ENCODE measurements around the gene RAB6B. TPM values are rescaled to one million over a fixed set of nuclear protein-coding genes. Genes with fewer than 3 reads are reported as not detected.

RAB6B gene
- 1 to 10 TPM; 3.3 to 5.1 TPM for total RNA-seq
- polyA plus RNA-seq, result 1 to 10 TPM; 1.8 to 3.0 TPM
- long read RNA-seq, donor 1, full-length matches to known transcripts, result 1 of 1 reads
- long read RNA-seq, donor 1, partial matches to known transcripts, result 0 of 1 reads
- long read RNA-seq, donor 1, other reads (novel, unspliced or antisense), result 0 of 1 reads
- long read RNA-seq, donor 2, full-length matches to known transcripts, result 2 of 2 reads
- long read RNA-seq, donor 2, partial matches to known transcripts, result 0 of 2 reads
- long read RNA-seq, donor 2, other reads (novel, unspliced or antisense), result 0 of 2 reads
- long read RNA-seq, donor 3, full-length matches to known transcripts, result 2 of 2 reads
- long read RNA-seq, donor 3, partial matches to known transcripts, result 0 of 2 reads
- long read RNA-seq, donor 3, other reads (novel, unspliced or antisense), result 0 of 2 reads
- long read RNA-seq, donor 4, result 0 reads
- long read RNA-seq, donor 5, full-length matches to known transcripts, result 2 of 2 reads
- long read RNA-seq, donor 5, partial matches to known transcripts, result 0 of 2 reads
- long read RNA-seq, donor 5, other reads (novel, unspliced or antisense), result 0 of 2 reads

DNA sequence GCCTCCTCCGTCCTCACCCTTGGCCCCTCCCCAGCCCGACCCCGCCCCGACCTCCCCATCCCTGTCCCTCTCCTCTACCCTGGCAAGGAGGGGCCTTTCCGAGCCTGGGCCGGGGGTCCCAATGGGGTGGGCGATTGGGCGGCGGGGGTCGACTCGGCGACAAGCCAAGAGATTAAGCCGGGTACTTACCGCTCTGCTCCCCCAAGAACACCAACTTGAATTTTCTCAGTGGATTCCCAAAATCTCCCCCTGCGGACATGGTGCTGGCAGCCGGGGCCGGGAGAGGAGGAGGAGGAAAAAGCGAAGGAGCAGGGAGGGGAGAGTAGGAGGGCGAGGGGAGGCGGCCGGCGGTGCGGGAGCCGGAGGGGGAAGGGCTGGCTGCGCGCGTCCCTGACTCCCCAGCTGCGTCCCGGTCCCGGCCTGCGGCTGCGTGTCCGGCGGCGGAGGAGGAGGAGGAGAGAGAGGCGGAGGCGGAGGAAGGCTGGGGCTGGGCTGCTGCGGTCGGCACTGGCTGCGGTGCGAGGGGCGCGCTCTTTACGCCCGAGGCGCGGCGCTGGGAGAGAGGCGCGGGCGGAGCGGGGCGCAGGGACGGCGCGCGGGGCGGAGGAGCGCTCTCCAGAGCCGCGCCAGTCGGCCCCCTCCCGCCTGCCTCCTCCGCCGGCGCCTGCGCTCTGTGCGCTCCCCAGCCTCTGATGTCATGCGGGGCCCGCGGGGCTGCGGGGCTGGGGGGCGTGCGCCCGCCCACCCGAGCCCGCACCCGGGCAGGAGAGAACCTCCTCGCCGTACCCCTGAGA is at the start of gene RAB6B:
RAB6B (minus strand) TSS at position 675 of the 794 bp plus-strand sequence; CDS start at position 259, 416 bp downstream.
- peak; percentile 69 to 72 (median 71) for DNase-seq
- H3K27me3 ChIP-seq (ENCODE audit: control insufficient read depth in 3 of 3, insufficient read depth in 3 of 3, low read length in 2 of 3), result peaks cover 0 to 13% (median 10%) of the 10 kb centered on the region in 3 donors
- H3K27ac ChIP-seq (ENCODE audit: low read depth in 1 of 2, low read length in 1 of 2), result no peak within 1 kb of the TSS
- peak; percentile 42 for ATAC-seq (ENCODE audit: insufficient read depth, low FRiP score)
- H3K36me3 ChIP-seq (ENCODE audit: control insufficient read depth in 4 of 4, insufficient read depth in 4 of 4, low read length in 4 of 4), result no peaks in the 10 kb centered on the region
- WGBS, 2 donors, result 0 to 1% methylated on average over 55 to 80 of the region's 80 CpGs
- H3K9ac ChIP-seq (ENCODE audit: insufficient read depth in 1 of 2, low read length in 2 of 2), result peak within 1 kb of the TSS; percentile 73 to 91
- TF ChIP-seq, protein P1, sequence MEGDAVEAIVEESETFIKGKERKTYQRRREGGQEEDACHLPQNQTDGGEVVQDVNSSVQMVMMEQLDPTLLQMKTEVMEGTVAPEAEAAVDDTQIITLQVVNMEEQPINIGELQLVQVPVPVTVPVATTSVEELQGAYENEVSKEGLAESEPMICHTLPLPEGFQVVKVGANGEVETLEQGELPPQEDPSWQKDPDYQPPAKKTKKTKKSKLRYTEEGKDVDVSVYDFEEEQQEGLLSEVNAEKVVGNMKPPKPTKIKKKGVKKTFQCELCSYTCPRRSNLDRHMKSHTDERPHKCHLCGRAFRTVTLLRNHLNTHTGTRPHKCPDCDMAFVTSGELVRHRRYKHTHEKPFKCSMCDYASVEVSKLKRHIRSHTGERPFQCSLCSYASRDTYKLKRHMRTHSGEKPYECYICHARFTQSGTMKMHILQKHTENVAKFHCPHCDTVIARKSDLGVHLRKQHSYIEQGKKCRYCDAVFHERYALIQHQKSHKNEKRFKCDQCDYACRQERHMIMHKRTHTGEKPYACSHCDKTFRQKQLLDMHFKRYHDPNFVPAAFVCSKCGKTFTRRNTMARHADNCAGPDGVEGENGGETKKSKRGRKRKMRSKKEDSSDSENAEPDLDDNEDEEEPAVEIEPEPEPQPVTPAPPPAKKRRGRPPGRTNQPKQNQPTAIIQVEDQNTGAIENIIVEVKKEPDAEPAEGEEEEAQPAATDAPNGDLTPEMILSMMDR (IDR thresholded peaks at IDR 0.05; ENCODE audit: control extremely low read depth, extremely low read depth), result no peak
- H3K9me3 ChIP-seq (ENCODE audit: control insufficient read depth in 4 of 4, insufficient read depth in 3 of 4, low read length in 3 of 4), result no peaks in the 10 kb centered on the region
- H3K4me1 ChIP-seq (ENCODE audit: control insufficient read depth in 5 of 5, insufficient read depth in 5 of 5, low read length in 5 of 5), result peaks cover 0 to 14% (median 4%) of the 10 kb centered on the region in 5 donors
- H3K4me3 ChIP-seq, result peak within 1 kb of the TSS; percentile 71

DNA sequence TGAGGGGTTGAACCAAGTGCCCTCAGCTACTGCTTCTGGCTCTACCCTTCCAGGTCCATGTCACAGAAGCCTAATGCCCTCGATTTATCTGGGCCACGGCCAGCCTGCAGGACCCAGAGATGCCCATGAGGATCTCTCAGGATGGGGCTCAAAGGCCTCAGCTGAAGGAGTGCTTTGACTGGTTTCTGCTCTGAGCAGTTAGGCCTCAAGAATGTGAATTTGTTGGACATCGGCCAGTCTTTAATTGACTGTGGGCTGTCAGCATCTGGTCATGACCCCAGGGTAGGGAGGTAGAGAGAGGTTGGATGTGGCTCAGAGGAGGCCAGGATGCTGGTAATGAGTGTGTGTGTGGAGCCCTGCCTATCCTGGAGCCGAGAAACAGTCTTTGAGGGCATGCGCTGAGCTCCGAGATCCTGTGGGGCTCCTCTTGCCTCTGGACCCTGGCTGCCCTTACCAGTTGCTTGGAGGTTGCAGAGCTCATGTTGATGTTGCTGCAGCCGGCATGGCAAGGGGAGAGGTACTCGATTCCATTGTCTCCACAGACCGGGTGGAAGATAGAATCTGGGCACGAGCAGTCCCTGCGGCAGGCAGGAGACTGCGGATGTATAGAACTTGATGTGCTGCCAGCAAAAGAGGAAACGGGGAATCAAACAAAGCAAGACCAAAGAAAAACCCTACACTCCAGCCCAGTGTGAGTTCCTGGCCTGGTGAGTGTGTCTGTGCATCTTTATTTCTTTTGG is 49.1 kb upstream of the RAB6B start:
- Histone ChIP-seq H3K27me3 (ENCODE audit: control insufficient read depth in 3 of 3, insufficient read depth in 3 of 3, low read length in 2 of 3) (no peaks in the 10 kb centered on the region), H3K4me3 (no peak overlapping the region), H3K27ac (ENCODE audit: low read depth in 1 of 2, low read length in 1 of 2) (peak overlapping the region; percentile 67 to 82), H3K9me3 (ENCODE audit: control insufficient read depth in 4 of 4, insufficient read depth in 3 of 4, low read length in 3 of 4) (peaks cover 0 to 2% (median 0%) of the 10 kb centered on the region in 4 donors), H3K4me1 (ENCODE audit: control insufficient read depth in 5 of 5, insufficient read depth in 5 of 5, low read length in 5 of 5) (peaks cover 0 to 58% (median 25%) of the 10 kb centered on the region in 5 donors), H3K36me3 (ENCODE audit: control insufficient read depth in 4 of 4, insufficient read depth in 4 of 4, low read length in 4 of 4) (peaks cover 0 to 4% (median 0%) of the 10 kb centered on the region in 4 donors), H3K9ac (ENCODE audit: insufficient read depth in 1 of 2, low read length in 2 of 2) (no peak overlapping the region)
- DNase-seq (peak; percentile 68 to 90 (median 84)), ATAC-seq (ENCODE audit: insufficient read depth, low FRiP score) (no peak)
- TF ChIP-seq, protein P1 (IDR thresholded peaks at IDR 0.05; ENCODE audit: control extremely low read depth, extremely low read depth), result no peak
- WGBS, 2 donors, result 45 to 48% methylated on average over 13 of the region's 13 CpGs

DNA sequence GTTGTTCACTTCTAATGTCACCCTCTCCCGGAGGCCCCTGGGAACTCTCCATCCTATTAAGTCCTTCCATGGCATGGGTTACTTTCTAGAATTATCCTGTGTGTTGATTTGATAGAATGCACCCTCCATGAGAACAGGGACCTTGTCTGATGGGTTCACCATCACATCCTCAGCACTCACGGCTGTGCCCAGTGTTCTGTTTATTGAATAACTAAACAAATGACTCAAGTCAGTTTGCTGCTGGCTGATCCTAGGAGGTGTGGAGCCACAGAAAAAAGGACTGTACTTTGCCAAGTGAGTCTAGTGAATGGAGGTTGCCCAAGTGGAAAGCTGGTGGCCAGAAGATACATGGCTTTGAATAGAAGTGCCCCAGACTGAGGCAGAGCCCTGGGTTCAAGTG is 48.5 kb upstream of the RAB6B start:
- Histone ChIP-seq H3K9me3 (ENCODE audit: control insufficient read depth in 4 of 4, insufficient read depth in 3 of 4, low read length in 3 of 4) (peaks cover 0 to 2% (median 0%) of the 10 kb centered on the region in 4 donors), H3K4me1 (ENCODE audit: control insufficient read depth in 5 of 5, insufficient read depth in 5 of 5, low read length in 5 of 5) (peaks cover 0 to 52% (median 23%) of the 10 kb centered on the region in 5 donors), H3K9ac (ENCODE audit: insufficient read depth in 1 of 2, low read length in 2 of 2) (no peak overlapping the region), H3K36me3 (ENCODE audit: control insufficient read depth in 4 of 4, insufficient read depth in 4 of 4, low read length in 4 of 4) (peaks cover 0 to 4% (median 0%) of the 10 kb centered on the region in 4 donors), H3K27me3 (ENCODE audit: control insufficient read depth in 3 of 3, insufficient read depth in 3 of 3, low read length in 2 of 3) (no peaks in the 10 kb centered on the region), H3K4me3 (no peak overlapping the region), H3K27ac (ENCODE audit: low read depth in 1 of 2, low read length in 1 of 2) (peak overlapping the region; percentile 67 to 82)
- DNase-seq (peak in 1 of 3 donors; percentile 10), ATAC-seq (ENCODE audit: insufficient read depth, low FRiP score) (no peak)
- TF ChIP-seq, protein P1 (IDR thresholded peaks at IDR 0.05; ENCODE audit: control extremely low read depth, extremely low read depth), result no peak
- 70 to 86% methylated on average over 2 of the region's 2 CpGs for WGBS, 2 donors
